NCI-H1105 treated with DMSO at 0.1 percent for 48 hours (cell line): ENCODE results near the gene CALM3.
"Not testable (repeated sequence)": the region's sequence is repeated elsewhere in the genome, so short reads cannot be mapped to it uniquely, and the experiment has no call there.

Source experiments
- DNase-seq: peaks from one replicate; lab custom pipeline; 2025; lab: John Stamatoyannopoulos, UW

CALM3 gene

DNA sequence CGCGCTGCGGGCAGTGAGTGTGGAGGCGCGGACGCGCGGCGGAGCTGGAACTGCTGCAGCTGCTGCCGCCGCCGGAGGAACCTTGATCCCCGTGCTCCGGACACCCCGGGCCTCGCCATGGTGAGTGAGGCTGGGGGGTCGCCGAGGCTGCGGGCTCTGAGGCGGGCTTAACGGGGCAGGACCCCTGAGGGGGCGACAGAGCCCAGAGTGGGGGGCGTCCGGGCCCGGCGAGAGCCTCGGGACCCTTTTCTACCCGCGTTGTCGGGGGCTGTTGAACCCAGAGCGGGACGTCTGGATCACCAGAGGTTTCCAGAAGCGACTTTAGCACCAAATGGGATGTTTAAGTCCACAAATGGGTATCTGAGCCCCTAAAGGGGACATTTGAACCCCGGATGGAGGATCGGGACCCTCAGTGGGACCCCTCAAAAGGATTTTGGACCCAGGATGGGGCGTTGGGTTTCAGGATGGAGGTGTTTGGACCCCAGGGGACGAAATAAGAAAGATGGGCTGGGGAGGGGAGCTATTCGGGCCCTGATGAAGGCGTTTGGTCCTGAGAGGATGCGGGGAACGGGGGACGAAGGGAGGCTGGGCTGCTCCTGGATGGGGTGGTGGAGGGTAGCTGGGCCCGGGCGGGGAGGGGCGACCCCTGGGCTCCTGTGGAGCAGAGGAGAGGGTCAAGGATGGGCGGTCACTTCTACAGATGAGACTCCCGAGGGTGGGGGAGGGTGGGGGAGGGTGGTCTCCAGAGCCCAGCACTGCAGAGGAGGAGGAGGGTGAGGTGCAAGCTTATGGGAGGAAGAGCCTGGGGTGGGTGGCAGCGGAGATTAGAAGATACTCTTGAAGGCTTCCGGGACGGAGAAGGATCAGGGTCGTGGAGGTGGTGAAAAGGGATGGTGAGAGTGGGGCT lies at the start of gene CALM3:
CALM3 (plus strand) TSS at position 13 of the 907 bp plus-strand sequence; CDS start at position 118, 105 bp downstream.
- DNase-seq: no peak

DNA sequence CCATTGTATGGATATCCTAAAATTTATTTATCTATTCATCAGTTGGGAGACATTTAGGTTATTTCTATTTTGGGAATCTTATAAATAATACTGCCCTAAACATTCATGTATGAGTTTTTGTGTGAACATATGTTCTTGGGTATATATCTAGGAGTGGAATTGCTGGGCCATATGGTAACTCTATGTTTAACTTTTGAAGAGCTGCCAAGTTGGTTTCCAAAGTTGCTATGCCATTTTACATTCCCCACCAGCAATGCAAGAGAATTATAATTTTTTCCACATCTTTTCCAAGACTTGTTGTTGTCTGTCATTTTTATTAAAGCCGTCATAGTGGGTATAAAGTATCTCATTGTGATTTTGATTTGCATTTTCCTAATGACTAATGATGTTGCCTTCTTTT lies 48.2 kb upstream of the CALM3 start:
- DNase-seq: no peak

- no peak for DNase-seq
Observed at GRCh38 chr19:46554161-46554560, 47.0 kb upstream of the CALM3 start.

DNA sequence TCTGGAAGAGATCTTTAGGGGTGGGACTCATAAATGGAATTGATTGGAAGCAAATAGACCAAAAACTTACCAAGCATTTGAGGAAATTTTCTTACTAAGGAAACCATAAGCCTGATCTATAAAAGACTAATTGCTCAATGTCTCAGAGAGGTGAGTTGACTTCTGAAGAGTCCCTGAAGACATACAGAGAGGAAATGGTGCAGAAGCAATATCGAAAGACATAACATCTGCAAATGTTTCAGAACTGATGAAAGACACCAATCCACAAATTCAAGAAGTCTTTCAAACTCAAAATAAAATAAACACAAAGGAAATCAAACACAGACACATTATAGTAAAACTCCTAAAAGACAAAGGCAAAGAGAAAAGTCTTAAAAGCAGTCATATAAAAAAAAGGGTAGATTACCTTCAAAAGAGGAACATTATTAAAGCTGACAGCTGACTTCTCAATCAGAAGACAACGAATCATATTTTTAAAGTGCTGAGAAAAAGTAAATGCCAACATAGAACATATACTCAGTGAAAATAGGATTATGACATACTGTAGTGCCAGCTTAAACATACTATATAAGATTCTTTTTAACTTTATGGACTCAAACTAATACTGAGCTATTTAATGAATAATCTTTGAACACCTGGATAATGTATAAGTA lies 45.4 kb upstream of the CALM3 start:
- no peak for DNase-seq

- not testable (repeated sequence) for DNase-seq
Observed at GRCh38 chr19:46556471-46556870, 44.7 kb upstream of the CALM3 start.

- no peak for DNase-seq
Observed at GRCh38 chr19:46559203-46559602, 41.9 kb upstream of the CALM3 start.

GRCh38 chr19:46559675-46560074 lies 41.5 kb upstream of the CALM3 start:
- not testable (repeated sequence) for DNase-seq

GRCh38 chr19:46564701-46565100 lies 36.4 kb upstream of the CALM3 start:
- no peak for DNase-seq

DNA sequence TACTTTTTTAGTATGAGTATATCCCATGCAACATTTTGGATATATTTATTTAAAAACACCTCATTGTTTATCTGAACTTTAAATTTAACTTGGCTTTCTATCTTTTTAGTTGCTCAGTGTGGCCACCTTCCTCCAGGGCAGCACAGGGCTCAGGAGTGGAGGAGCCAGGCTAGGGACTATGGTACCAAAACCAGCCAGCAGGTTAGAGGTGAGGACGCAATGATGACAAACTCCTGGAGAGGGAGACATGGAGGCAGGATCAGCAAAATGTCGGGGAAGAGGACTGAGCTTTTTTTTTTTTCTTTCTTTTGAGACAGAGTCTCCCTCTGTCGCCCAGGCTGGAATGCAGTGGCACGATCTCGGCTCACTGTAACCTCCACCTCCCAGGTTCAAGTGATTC lies 29.6 kb upstream of the CALM3 start:
- peak; percentile 7 for DNase-seq

DNA sequence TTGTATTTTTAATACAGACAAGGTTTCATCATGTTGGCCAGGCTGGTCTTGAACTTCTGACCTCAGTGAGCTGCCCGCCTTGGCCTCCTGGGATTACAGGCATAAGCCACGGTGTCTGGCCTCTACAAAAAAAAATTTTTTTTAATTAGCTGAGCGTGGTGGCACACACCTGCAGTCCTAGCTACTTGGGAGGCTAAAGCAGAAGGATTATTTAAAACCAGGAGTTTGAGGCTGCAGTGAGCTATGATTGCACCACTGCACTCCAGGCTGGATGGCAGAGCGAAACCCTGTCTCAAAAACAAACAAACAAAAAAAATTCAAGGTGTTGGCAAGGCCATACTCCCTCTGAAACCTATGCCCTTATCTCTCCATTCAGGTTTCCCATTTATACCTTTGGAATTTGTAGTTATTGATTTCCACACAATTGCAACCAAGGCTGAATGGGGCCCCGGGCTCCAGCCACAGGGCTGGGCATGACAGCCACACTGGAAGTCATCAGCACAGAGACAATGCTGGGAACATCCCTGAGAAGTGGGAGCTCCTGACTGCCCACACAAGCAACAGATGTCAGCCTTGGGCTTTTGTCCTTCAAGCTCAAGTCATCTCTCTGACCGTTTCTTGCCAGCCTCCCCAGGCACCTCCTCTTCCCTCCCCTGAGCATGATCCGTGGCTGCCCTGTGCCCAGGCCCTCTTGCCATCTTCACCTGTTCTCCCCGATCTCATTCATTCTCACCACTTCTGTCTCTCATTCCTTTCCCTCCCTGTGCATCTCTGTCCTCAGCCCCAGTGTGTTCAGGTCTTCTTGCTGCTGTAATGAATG lies 27.2 kb upstream of the CALM3 start:
- DNase-seq: no peak

- no peak for DNase-seq
Observed at GRCh38 chr19:46574533-46574932, 26.6 kb upstream of the CALM3 start.

DNA sequence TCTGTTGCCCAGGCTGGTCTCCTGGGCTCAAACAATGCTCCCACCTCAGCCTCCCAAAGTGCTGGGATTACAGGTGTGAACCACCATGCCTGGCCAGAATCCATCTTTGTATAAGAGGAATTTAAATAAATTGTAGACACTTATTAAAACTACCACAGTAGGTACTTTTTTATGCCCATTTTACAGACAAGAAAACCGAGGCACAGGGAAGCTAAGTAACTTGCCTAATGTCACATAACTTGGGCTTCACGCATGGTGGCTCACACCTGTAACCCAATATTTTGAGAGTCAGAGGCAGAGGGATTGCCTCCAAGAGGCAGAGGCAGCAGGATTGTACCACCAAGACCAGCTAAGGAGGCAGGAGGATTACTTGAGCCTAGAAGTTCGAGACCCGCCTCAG lies 22.7 kb upstream of the CALM3 start:
- no peak for DNase-seq

DNA sequence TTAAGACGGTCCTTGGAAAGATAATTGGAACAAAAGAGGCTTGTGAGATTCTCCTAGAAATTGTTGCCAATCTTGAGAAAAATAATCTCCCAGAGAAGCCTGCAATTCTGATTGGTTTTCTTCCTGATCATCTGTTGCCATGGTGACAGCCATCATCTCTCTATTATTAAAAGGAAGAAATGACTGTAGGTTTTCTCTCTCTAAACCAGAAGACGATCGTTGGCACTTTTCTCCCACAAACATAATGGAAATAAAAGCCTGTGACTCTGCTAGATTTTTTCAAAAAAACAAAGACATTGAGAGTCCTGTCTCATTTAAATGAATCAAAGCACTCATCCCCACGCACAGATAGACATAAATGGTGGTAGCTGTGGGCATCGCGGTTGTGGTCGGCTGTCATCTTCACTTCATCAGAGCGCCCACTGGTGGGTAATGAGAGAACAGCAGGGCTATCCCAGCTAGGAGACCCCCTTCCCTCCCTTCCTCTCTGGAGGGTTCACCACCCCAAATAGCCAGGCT lies 21.7 kb upstream of the CALM3 start:
- DNase-seq: peak; percentile 69

GRCh38 chr19:46580247-46580646 lies 20.9 kb upstream of the CALM3 start:
- DNase-seq: no peak

DNA sequence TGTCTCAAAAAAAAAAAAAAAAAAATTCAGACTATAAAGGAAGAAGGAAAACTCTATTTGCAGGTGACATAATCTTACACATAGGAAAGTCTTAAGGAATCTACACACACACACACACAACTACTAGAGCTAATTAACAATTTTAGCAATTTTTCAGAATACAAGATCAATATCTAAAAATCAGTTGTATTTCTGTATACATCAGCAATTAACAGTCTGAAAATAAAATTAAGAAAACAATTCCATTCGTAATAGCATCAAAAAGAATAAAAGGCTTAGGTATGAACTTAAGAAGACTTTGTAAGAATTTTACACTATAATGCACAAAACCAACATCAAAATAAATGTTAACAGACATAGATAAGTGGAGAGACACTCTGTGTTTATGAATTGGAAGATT lies 15.6 kb upstream of the CALM3 start:
- DNase-seq: no peak

DNA sequence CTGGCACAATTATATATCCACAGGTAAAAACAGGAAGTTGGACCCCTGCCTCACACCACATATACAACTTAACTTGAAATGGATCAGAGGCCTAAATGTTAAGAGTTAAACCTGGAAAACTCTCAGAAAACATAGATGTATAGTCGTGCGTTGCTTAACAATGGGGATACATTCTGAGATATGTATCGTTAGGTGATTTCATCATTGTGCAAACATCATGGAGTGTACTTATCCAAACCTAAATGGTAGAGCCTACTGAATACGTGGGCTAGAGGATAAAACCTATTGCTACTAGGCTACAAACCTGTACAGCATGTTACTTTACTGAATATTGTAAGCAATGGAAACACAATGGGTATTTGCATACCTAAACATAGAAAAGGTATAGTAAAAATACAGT lies 14.8 kb upstream of the CALM3 start:
- no peak for DNase-seq

- DNase-seq: no peak
Observed at GRCh38 chr19:46587861-46588260, 13.3 kb upstream of the CALM3 start.

DNA sequence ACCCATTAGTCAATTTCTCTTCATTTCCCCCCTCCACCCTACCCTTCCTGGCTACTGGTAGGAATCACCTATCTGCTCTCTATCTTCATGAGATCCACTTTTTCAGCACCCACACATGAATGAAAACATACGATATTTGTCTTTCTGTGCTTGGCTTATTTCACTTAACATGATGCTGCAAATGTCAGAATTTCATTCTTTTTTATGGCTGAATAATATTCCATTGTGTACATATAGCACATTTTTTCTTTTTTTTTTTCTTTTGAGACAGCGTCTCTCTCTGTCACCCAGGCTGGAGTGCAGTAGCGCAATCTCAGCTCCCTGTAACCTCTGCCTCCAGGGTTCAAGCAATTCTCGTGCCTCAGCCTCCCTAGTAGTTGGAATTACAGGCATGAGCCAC lies 9.9 kb upstream of the CALM3 start:
- DNase-seq: no peak

DNA sequence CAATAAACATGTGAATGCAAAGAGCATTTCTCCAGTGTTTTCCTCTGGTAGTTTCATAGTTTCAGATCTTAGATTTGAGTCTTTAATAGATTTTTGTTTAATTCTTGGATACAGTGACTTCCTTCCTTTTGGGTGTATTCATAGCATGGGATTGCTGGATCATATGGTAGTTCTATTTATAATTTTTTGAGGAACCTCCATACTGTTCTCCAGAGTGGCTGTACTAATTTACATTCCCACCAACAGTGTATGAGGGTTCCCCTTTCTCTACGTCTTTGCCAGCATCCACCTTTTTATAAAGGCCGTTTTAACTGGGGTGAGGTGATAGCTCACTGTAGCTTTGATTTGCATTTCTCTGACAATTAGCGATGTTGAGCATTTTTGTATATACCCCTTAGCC lies 9.3 kb upstream of the CALM3 start:
- no peak for DNase-seq

DNA sequence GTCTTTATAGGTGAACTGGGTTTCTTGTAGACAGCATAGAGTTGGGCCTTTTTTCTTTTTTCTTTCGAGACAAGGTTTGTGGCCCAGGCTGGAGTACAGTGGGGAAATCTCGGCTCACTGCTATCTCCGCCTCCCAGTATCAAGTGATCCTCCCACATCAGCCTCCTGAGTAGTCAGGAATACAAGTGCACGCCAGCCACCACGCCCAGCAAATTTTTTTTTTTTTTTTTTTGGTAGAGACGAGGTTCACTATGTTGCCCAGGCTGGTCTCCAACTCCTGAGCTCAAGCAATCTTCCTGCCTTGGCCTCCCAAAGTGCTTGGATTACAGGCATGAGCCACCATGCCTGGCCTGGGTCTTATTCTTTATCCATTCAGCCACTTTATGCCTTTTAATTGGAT lies 5.1 kb upstream of the CALM3 start:
- DNase-seq: no peak

DNA sequence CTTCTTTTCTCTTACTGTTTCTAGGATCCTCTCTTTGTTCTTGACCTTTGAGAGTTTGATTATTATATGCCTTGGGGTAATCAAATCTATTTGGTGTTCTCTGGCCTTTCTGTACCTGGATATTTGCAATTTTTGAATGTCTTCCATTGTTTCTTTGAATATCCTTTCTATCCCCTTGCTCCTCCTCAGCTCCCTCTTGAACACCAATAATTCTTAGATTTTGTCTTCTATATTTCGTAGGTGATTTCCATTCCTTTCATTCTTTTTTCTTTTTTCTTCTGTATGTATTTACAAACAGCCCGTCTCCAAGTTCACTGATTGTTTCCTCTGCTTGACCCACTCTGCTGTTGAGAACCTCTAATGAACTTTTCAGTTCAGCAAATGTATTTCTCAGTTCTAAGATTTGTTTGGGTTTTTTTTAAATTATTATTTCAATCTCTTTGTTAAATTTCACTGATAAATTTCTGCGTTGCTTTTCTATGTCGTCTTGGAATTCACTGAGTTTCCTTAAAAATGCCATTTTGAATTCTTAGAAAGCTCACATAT lies 2.7 kb upstream of the CALM3 start:
- no peak for DNase-seq
